ENCODE measurements around the gene FBXO21.

GRCh38 chr12:117180758-117181467 lies 9.4 kb downstream of the FBXO21 start:
- no peak for TF ChIP-seq CTCF (IDR thresholded peaks at IDR 0.05; ENCODE audit: insufficient read depth, low read depth, low read length)
- TF ChIP-seq EZH2 (IDR thresholded peaks at IDR 0.05; ENCODE audit: insufficient read depth, low read length) = no peak

All from astrocyte (in vitro differentiated cells and primary cell).